Right ventricle myocardium inferior (tissue), 1 donor: ENCODE results near the gene SOX14. TPM values are rescaled to one million over a fixed set of nuclear protein-coding genes. Genes with fewer than 3 reads are reported as not detected.

ENCODE experiments used
- ATAC-seq: fragments of 200-7000 bp; cut with Tn5 transposase; one replicate; pipeline ENCODE4 v1.9.1; 2020; ENCODE audit warnings: mild to moderate bottlenecking, moderate library complexity
- DNase-seq: peaks from one replicate; pipeline ENCODE4 v3.0.0; 2021; ENCODE audit errors: missing footprints
- intact Hi-C: fragments of 100-400 bp; cut with DNase I; formaldehyde crosslinking; loops from one replicate; pipeline ENCODE4 v1.11.0; 2022
- total RNA-seq: library from RNA; stranded (reverse); fragmentation: NEBNext Ultra II Directional; extraction: Animal tissue kit (Norgen Biotek cat#: 25700); gene quantifications from one replicate; pipeline ENCODE4 v1.2.1, GENCODE V29; 2021
- donor health status: DM: no; HTN: yes; CAD: no; lungs with severe emphysema.

Gene SOX14
- total RNA-seq, 1 donor from 2014 or later: not detected

GRCh38 chr3:137766876-137767537, 2.9 kb downstream of the SOX14 start:
- intact Hi-C loops: no loop called here
- no peak for ATAC-seq
- peak; percentile 55 for DNase-seq

- intact Hi-C loops: no loop called here
- DNase-seq (peak; percentile 48), ATAC-seq (no peak)
These were observed 3.6 kb downstream of the SOX14 start for GRCh38 chr3:137767538-137768360.

- no peak for ATAC-seq
- peak; percentile 50 for DNase-seq
- intact Hi-C loops: no loop called here
These were observed 4.5 kb downstream of the SOX14 start for GRCh38 chr3:137768361-137769321.

GRCh38 chr3:137769322-137770065, 5.4 kb downstream of the SOX14 start:
- intact Hi-C loops: no loop called here
- ATAC-seq: no peak

GRCh38 chr3:137770066-137770834, 6.1 kb downstream of the SOX14 start:
- intact Hi-C loops: no loop called here
- no peak for DNase-seq
- ATAC-seq: no peak

More at GRCh38 chr3:137769322-137770065, 5.4 kb downstream of the SOX14 start:
- DNase-seq: no peak

GRCh38 chr3:137770835-137771399, 6.8 kb downstream of the SOX14 start:
- ATAC-seq (no peak), DNase-seq (peak; percentile 46)
- intact Hi-C loops: no loop called here

GRCh38 chr3:137771401-137772213, 7.5 kb downstream of the SOX14 start:
- peak; percentile 46 for DNase-seq
- ATAC-seq: no peak
- intact Hi-C loops: no loop called here

- no peak for ATAC-seq
- intact Hi-C loops: no loop called here
- no peak for DNase-seq
These were observed 8.3 kb downstream of the SOX14 start for GRCh38 chr3:137772214-137772955.

GRCh38 chr3:137778941-137779340, 14.8 kb downstream of the SOX14 start:
- ATAC-seq: no peak
- no peak for DNase-seq
- intact Hi-C loops: no loop called here

- intact Hi-C loops: no loop called here
- DNase-seq (no peak), ATAC-seq (no peak)
These were observed 23.4 kb downstream of the SOX14 start for GRCh38 chr3:137787529-137787928.

- DNase-seq (no peak), ATAC-seq (no peak)
- intact Hi-C loops: no loop called here
These were observed 25.1 kb downstream of the SOX14 start for GRCh38 chr3:137789236-137789635.

GRCh38 chr3:137792626-137793271, 28.6 kb downstream of the SOX14 start:
- intact Hi-C loops: no loop called here
- DNase-seq: no peak
- ATAC-seq: no peak

GRCh38 chr3:137796993-137797392, 32.9 kb downstream of the SOX14 start:
- no peak for DNase-seq
- intact Hi-C loops: no loop called here
- ATAC-seq: no peak

- intact Hi-C loops: no loop called here
- DNase-seq (no peak), ATAC-seq (no peak)
These were observed 39.1 kb downstream of the SOX14 start for GRCh38 chr3:137803215-137803614.

GRCh38 chr3:137807998-137808397, 43.9 kb downstream of the SOX14 start:
- ATAC-seq (no peak), DNase-seq (no peak)
- intact Hi-C loops: no loop called here

GRCh38 chr3:137809509-137809908, 45.4 kb downstream of the SOX14 start:
- intact Hi-C loops: no loop called here
- ATAC-seq: no peak
- DNase-seq: no peak
